HL-60 (cell line): ENCODE data around the gene MRGPRF.

Source experiments
- DNase-seq, 2 experiments: peaks; one replicate each; pipeline ENCODE4 v3.0.0-alpha.2; 2010 to 2020; ENCODE audit warnings: low read depth in 1 of 2, low spot score in 1 of 2
- H3K27ac ChIP-seq: fragments of 250-450 bp; sonication (Bioruptor Pico); replicated peaks from 2 replicates; pipeline ENCODE4 v1.5.1; 2020; ENCODE audit warnings: mild to moderate bottlenecking, moderate library complexity
- H3K27me3 ChIP-seq: fragments of 250-450 bp; sonication (Bioruptor Pico); 2 replicates; pipeline ENCODE4 v1.5.1; 2021; ENCODE audit warnings: mild to moderate bottlenecking, moderate library complexity; ENCODE audit not compliant: insufficient read depth, poor library complexity, severe bottlenecking
- H3K4me3 ChIP-seq: replicated peaks from 2 replicates; pipeline ENCODE4 v1.5.1; 2011; ENCODE audit warnings: mild to moderate bottlenecking, control low read depth, low read length; ENCODE audit not compliant: insufficient read depth
- CTCF ChIP-seq: IDR thresholded peaks from one replicate; pipeline ENCODE4 v1.5.1; 2011; ENCODE audit warnings: low read length, control low read depth, inconsistent platforms; ENCODE audit not compliant: insufficient read depth
- GABPA ChIP-seq: IDR thresholded peaks from 2 replicates; pipeline ENCODE4 v1.6.1; 2012; ENCODE audit warnings: low read depth
- POLR2AphosphoS5 ChIP-seq: IDR thresholded peaks from 2 replicates; pipeline ENCODE4 v1.6.1; 2012; ENCODE audit warnings: low read depth
- REST ChIP-seq: IDR thresholded peaks from 2 replicates; pipeline ENCODE4 v1.6.1; 2012; ENCODE audit warnings: low read depth; ENCODE audit not compliant: insufficient replicate concordance
- SPI1 ChIP-seq: IDR thresholded peaks from 2 replicates; pipeline ENCODE4 v1.6.1; 2012; ENCODE audit warnings: low read depth, mild to moderate bottlenecking, borderline replicate concordance

Gene MRGPRF

DNA sequence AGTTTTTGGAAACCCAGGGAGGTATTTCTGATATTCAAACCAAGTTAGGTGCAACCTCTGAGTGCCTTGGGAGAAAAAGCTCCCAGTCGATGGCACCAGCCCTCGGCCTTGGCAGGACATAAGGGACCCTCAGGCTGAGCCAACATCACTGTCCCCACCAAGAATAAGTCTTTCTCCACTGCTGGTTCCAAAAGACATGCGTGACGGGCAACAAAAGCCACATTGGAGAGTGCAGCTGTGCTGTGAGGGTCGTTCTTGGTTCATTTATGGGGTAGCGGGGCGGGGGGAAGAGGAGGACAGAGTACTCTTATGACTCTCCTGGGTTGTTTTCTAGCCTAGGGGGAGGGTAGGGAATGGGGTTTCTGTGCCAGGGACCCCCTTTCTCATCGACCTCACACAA, 24.5 kb upstream of the MRGPRF start:
- Histone ChIP-seq H3K4me3 (no peak overlapping the region), H3K27me3 (no peaks in the 10 kb centered on the region), H3K27ac (no peak overlapping the region)
- no peak for DNase-seq
- no peak for TF ChIP-seq POLR2AphosphoS5
- TF ChIP-seq REST = no peak
- TF ChIP-seq SPI1 = no peak
- no peak for TF ChIP-seq CTCF
- TF ChIP-seq GABPA = no peak

DNA sequence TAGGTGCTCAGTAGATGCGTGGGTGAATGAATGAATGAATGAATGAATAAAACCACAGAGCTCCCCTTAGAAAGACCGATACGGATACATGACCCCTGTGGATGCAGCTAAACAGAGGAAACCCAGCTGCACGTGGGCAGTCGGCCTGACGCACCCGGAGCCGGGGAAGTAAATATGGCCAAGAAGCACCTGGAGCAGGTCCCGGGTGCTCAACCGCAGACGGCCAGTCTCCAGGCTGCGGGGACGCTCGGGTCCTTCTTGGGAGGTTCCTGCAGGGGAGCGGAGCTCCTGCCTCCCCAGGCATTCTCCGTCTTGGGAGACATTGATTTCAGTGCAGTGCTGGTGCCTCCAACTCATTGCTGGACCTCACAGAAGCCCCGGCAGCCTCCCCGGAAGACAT, 24.0 kb upstream of the MRGPRF start:
- no peak overlapping the region for H3K4me3 ChIP-seq

DNA sequence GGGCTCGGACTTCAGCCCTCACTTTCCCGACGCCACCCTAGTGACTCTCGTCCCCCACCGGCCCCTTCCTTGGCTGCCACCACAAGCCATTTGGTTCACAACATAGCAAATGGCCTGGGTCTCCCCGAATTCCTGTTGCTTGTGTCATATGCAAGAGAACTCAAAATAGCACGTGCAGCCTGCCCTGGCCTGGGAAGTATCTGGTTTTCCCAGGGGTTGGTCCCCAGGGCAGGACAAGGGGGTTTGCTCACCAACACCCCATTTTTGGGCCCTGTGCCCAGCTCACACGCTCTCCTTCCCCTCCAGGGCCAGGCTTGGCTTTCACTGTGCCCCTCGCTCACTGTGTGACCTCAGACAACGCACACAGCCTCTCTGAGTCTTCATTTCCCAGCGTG, 22.9 kb upstream of the MRGPRF start:
- TF ChIP-seq POLR2AphosphoS5 (no peak), CTCF (no peak), SPI1 (no peak), REST (no peak), GABPA (no peak)
- no peak for DNase-seq
- Histone ChIP-seq H3K27me3 (no peaks in the 10 kb centered on the region), H3K4me3 (no peak overlapping the region), H3K27ac (no peak overlapping the region)

More for the DNA sequence above, 24.0 kb upstream of the MRGPRF start:
- Histone ChIP-seq H3K27ac (no peak overlapping the region), H3K27me3 (no peaks in the 10 kb centered on the region)
- no peak for DNase-seq
- TF ChIP-seq CTCF (no peak), REST (no peak), GABPA (no peak), SPI1 (no peak), POLR2AphosphoS5 (no peak)
